HG03175 (cell line): ENCODE measurements around the gene GPR15LG.

ENCODE experiments used
- ATAC-seq: cut with Tn5 transposase; IDR thresholded peaks from one replicate; pipeline ENCODE4 v1.9.1; 2021; ENCODE audit warnings: mild to moderate bottlenecking, moderate library complexity; ENCODE audit not compliant: unreplicated experiment

The GPR15LG gene

DNA sequence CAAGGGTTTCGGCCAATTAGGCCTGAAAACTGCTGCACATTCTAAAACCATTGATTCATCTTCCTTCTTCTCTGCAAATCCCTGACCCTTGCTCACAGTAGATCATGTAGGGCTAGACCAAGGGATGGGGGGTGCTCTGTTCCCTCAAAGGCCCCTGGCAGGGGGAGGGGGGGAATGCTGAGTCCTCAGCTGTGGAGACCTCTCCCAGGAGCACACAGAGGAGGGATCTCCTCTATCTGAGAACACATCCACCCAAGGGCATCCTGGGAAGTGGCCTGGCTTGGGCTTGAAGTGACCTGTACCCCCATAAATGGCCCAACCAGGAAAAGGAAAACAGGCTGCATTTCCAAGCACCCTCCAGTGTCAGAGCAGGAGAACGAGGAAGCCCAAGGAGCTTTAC lies 19.7 kb downstream of the GPR15LG start:
- no peak for ATAC-seq

DNA sequence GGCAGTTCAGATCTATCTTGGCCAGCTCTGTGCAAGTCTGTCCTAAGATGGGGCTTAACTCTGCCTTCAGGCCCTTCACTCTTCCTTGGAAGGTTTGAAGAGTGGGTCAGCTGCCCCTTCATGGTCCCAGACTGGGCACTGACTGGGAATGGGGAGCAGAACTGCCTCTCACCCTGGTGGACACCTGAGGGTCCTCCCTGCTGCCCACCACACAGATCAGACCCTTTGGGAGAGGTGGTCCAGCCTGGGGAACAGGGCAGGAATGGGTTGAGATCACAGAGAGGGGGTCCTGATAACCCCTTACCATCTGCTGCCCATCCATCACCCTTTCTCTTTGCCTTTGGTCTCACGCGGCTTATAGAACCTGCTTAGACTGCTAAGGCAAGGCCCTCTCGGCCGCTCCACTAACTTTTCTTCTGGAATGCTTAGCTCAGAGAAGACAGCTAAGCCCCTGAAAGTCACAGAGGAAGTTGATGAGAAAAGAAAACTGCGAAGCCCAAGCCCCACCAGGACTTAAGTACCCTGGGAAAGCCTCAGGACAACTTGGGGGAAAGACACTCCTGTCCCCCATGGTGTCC lies 20.3 kb downstream of the GPR15LG start:
- no peak for ATAC-seq

GRCh38 chr10:84194424-84195043 lies 20.9 kb downstream of the GPR15LG start, which contains the start of gene CDHR1:
CDHR1 (plus strand) TSS chr10:84194537; CDS start chr10:84194761, 224 bp downstream.
- ATAC-seq = peak; percentile 84

- ATAC-seq = no peak
Measured at GRCh38 chr10:84195044-84195830, 21.6 kb downstream of the GPR15LG start.

DNA sequence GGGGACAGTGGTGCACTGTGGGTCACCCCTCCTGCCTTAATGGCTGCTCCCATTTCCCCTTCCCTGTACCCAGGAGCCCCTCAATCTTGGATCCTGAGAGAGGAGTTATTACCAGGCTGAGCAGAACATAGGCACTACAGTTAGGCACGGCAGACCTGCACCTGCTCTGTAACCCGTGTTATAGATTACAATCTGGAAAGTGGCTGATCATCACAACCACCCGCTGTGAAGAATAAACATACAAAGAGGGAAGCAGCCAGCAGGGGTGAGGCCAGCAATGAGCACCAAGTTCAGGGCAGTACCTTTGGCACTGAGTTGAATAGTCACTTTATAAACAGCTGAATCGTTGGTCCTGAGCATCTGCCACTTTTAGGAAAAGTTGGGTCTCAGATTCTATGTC lies 22.5 kb downstream of the GPR15LG start:
- no peak for ATAC-seq

- ATAC-seq = no peak
Measured at GRCh38 chr10:84196941-84197340, 23.3 kb downstream of the GPR15LG start.

- no peak for ATAC-seq
Measured at GRCh38 chr10:84197643-84198042, 24.0 kb downstream of the GPR15LG start.

DNA sequence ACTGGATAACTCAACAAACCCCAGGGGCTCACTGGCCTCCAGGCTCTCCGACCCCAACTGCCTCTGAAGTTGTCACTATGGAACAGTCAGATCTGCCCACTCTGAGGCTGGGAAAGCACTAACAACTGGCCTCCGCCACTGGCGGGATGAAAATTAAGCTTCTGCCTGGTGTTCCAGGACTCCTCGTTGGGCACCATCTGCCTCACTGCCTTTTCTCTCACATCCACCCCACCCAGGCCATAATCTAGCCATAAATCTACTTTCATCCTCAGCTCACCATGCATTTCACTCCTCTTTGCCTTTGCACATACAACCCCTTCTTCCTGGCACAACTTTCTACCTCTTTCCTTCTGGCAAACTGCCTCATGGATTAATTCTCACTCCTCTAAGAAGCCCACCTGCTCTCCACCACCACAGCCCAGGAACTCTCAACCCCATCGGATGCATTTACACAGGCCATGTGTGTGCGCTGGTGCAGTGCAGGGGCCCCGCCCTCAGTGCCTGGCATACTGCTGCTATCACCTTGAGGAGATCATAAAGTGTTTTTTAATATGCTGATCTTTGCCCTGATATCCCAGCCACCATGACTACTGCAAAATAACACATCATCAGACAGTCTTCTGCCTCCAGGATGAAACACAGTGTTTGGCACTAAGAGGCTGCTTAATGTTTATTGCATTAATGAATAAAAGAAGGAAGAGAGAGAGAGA lies 24.8 kb downstream of the GPR15LG start:
- ATAC-seq = no peak

DNA sequence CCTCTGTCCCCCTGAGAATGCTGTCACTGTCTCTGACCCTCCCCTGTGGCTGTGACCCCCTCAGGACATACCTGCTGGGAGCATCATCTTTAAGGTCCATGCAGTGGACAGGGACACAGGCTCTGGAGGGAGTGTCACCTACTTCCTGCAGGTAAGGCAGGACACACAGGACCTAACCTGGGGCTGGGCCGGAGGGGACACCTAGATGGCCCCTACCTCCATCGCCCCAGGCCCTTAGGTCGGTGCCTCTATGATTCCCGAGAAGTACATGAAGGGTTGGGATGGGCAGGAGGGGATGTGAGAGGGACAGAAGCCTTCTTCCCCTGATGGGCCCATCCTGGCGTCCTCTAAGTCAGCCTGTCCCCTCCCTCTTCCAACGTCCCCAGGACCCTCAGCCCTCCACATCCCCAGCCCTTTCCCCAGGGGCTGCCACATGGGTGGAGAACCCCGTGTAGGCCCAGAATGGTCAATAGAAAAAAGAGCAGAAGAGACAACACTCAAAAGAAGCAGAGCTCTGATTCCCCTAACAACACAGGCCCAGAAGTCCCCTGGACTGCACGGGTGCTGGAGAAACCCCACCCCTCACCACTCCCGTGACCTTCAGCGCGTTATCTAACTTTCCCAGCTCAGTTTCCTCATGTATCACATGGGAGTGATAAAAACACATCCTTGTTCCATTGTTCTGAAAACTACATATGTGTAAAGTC lies 27.1 kb downstream of the GPR15LG start:
- ATAC-seq = no peak

DNA sequence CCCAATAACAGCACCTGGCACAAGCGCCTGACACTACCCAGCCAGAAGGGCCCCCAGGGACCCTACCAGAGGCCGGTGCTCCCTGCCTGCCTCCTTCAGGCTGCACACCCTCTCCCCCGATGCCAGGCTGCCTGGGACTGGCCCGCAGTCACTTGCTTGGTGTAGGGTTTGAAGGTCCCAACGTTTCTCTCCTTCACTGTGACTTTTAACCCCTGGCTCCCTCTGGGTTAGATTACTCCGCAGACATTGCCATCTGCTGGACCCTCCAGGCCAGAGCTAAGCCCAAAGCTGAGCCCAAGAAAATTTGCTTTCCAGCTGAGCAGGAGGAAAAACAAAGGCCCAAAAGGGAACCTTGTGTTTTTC lies 27.6 kb downstream of the GPR15LG start:
- ATAC-seq = no peak

- ATAC-seq = no peak
Measured at GRCh38 chr10:84201682-84202081, 28.1 kb downstream of the GPR15LG start.

GRCh38 chr10:84202349-84202748 lies 28.7 kb downstream of the GPR15LG start:
- ATAC-seq = no peak

GRCh38 chr10:84204122-84204521 lies 30.5 kb downstream of the GPR15LG start:
- ATAC-seq = peak; percentile 62

DNA sequence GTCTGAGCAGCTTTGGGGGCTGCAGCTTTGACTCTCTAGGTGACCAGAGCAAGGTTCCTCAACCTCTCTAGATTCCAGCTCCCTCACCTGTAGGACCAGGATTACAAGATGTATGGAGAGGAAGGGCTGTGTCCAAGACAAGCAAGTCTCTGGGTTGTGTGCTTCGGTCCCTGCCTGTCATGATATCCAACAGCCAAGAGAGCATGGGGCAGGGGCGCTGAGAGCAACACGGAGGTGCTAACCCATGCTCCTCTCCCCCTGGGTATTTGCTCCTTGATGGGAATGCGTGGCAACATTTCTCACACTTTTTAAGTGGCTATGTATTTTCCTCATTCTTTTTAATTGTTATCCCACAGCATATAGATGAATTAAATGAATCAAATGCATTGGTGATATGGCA lies 31.0 kb downstream of the GPR15LG start:
- no peak for ATAC-seq

- ATAC-seq = peak; percentile 81
Measured at GRCh38 chr10:84205049-84205852, 31.6 kb downstream of the GPR15LG start.

DNA sequence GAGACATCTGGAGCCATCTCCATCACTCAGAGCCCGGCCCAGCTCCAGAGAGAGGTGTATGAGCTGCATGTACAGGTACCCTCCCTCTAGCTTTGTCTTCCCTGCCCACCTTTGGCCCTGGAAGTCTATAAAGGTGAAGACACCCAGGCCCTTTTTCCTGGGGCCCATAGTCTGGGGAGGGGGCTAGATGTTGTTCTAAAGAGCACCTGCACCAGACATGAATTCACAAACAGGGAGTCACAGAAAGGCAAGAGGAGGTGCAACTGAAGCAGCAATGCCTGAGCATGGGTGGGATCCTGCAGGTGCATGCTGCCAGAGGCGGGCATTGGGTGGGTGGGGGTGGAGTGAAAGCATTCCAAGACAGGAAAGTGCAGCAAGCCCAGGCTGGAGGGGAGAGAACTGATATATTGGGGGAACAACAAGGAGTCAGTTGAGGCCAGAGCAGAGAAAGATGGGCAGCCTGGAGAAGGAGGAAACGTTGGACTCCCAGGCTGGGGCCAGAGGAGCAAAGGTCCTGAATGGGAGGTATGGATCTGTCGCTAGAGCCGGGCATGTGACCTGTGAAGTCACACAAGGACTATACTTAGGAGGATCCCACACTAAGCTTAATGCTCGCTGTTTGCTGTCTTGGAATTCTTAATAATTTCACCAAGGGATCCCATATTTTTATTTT lies 32.4 kb downstream of the GPR15LG start:
- ATAC-seq = no peak

DNA sequence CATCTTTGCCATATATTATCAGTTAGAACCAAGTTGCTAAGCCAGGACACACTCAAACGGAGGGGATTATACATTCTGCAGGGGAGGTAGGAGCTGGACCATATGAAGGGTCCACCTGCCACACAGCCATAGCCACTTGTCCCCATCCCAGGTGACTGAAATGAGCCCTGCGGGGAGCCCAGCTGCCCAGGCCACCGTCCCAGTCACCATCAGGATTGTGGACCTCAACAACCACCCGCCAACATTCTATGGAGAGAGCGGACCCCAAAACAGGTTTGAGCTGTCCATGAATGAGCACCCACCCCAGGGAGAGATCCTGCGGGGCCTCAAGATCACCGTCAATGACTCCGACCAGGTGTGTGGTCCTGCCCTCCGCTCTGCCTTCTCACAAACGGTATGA lies 34.4 kb downstream of the GPR15LG start:
- ATAC-seq = no peak

GRCh38 chr10:84211566-84211965 lies 38.0 kb downstream of the GPR15LG start:
- ATAC-seq = no peak

DNA sequence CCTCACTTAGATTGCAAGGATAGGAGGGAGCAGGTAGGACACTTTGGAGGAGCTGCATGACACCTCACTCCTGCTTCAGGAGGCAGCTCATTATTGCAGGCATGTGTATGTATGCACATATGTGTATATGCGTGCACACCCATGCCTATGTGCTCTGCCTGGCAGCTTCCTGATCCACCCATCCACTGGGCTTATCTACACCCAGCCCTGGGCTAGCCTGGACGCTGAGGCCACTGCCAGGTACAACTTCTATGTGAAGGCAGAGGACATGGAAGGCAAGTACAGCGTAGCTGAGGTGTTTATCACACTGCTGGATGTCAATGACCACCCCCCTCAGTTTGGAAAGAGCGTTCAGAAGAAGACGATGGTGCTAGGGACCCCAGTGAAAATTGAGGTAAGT lies 38.4 kb downstream of the GPR15LG start:
- no peak for ATAC-seq

- ATAC-seq = no peak
Measured at GRCh38 chr10:84213076-84213475, 39.5 kb downstream of the GPR15LG start.
